B cell (primary cell): ENCODE data around the gene MOBP. TPM values are rescaled to one million over a fixed set of nuclear protein-coding genes. Genes with fewer than 3 reads are reported as not detected.

Experiments used
- ATAC-seq: fragments of 200-7000 bp; cut with Tn5 transposase; one replicate; pipeline ENCODE4 v1.10.0; 2021; ENCODE audit warnings: low read depth, mild to moderate bottlenecking, moderate number of reproducible peaks, moderate library complexity
- CTCF ChIA-PET: fragments of 350-600 bp; sonication (Branson Sonifier 250); formaldehyde crosslinking; loops from one replicate; lab custom pipeline; 2021; ENCODE audit warnings: antibody characterized with exemption, inconsistent platforms; lab: Charles Lee
- POLR2A ChIA-PET: fragments of 350-600 bp; sonication (Branson Sonifier 250); formaldehyde crosslinking; loops from one replicate; lab custom pipeline; 2021; ENCODE audit warnings: antibody characterized with exemption; lab: Charles Lee
- DNase-seq: peaks from one replicate; pipeline ENCODE4 v3.0.0; 2013
- H2AFZ ChIP-seq: 2 replicates; pipeline ENCODE4 v1.6.1; 2012; ENCODE audit warnings: mild to moderate bottlenecking, low read depth, low read length; ENCODE audit not compliant: insufficient read depth, poor library complexity, severe bottlenecking
- H3K27ac ChIP-seq, 2 donors: 1 replicate in 1 of 2; 2 replicates in 1 of 2; pipeline ENCODE4 v1.5.1; 2012 to 2013; ENCODE audit warnings: low read length in 2 of 2, mild to moderate bottlenecking in 2 of 2, moderate library complexity in 1 of 2
- H3K27me3 ChIP-seq, 4 experiments: fragments of 200-600 bp in 1 of 4; sonication (generic) in 1 of 4; replicated peaks in 1 of 4; 1 replicate in 2 of 4; 2 replicates in 2 of 4; pipeline versions ENCODE4 v1.6.1 to v1.7.0; 2013 to 2016; ENCODE audit warnings: low read length in 3 of 4, mild to moderate bottlenecking in 2 of 4, mixed read lengths in 1 of 4, moderate library complexity in 1 of 4; ENCODE audit not compliant: insufficient read depth in 4 of 4, control insufficient read depth in 3 of 4; ENCODE audit errors: control extremely low read depth in 1 of 4
- H3K36me3 ChIP-seq, 2 experiments: replicated peaks in 1 of 2; 1 replicate in 1 of 2; 2 replicates in 1 of 2; pipeline versions ENCODE4 v1.6.1 to v1.7.1; 2013; ENCODE audit warnings: low read length in 1 of 2; ENCODE audit not compliant: insufficient read depth in 2 of 2, control insufficient read depth in 1 of 2; ENCODE audit errors: control extremely low read depth in 1 of 2, extremely low read depth in 1 of 2
- H3K4me1 ChIP-seq, 2 donors: fragments of 200-600 bp in 1 of 2; sonication (generic) in 1 of 2; 1 replicate in 1 of 2; 2 replicates in 1 of 2; pipeline versions ENCODE4 v1.5.1 to v1.6.1; 2013 to 2017; ENCODE audit warnings: low read length in 2 of 2; ENCODE audit not compliant: control insufficient read depth in 2 of 2, insufficient read depth in 2 of 2
- H3K4me2 ChIP-seq: replicated peaks from 2 replicates; pipeline ENCODE3; 2012; ENCODE audit warnings: mild to moderate bottlenecking, low read depth, low read length; ENCODE audit not compliant: poor library complexity, severe bottlenecking
- H3K4me3 ChIP-seq, 5 experiments: fragments of 200-600 bp in 1 of 5; sonication (generic) in 1 of 5; 1 replicate in 3 of 5; 2 replicates in 2 of 5; pipeline versions ENCODE4 v1.5.1 to v1.7.0; 2011 to 2016; ENCODE audit warnings: low read length in 4 of 5, mild to moderate bottlenecking in 4 of 5, low read depth in 2 of 5, control low read depth in 1 of 5, moderate library complexity in 1 of 5; ENCODE audit not compliant: insufficient read depth in 1 of 5; ENCODE audit errors: control extremely low read depth in 1 of 5, extremely low read depth in 1 of 5
- H3K79me2 ChIP-seq: fragments of 200-600 bp; sonication (generic); one replicate; pipeline ENCODE4 v1.6.0; 2016; ENCODE audit warnings: low read length; ENCODE audit not compliant: control insufficient read depth, insufficient read depth
- H3K9ac ChIP-seq: fragments of 200-600 bp; sonication (generic); 2 replicates; pipeline ENCODE4 v1.6.1; 2017; ENCODE audit warnings: mild to moderate bottlenecking, low read length, moderate library complexity
- H3K9me3 ChIP-seq, 3 donors: one replicate each; pipeline versions ENCODE4 v1.6.1 to v1.7.1; 2013; ENCODE audit warnings: low read length in 2 of 3; ENCODE audit not compliant: control insufficient read depth in 2 of 3, insufficient read depth in 1 of 3; ENCODE audit errors: control extremely low read depth in 1 of 3
- H4K20me1 ChIP-seq: 2 replicates; pipeline ENCODE4 v1.6.0; 2012; ENCODE audit warnings: mild to moderate bottlenecking, low read length; ENCODE audit not compliant: insufficient read depth, control insufficient read depth, poor library complexity, severe bottlenecking
- H3K27ac Mint-ChIP-seq: one replicate; pipeline ENCODE4 v1.8.0; 2021; ENCODE audit warnings: mixed read lengths
- H3K27me3 Mint-ChIP-seq: one replicate; pipeline ENCODE4 v1.8.0; 2021; ENCODE audit warnings: mixed read lengths
- H3K4me1 Mint-ChIP-seq: one replicate; pipeline ENCODE4 v1.8.0; 2021; ENCODE audit warnings: mixed read lengths
- H3K4me3 Mint-ChIP-seq: one replicate; pipeline ENCODE4 v1.8.0; 2021; ENCODE audit warnings: mixed read lengths
- H3K9me3 Mint-ChIP-seq: one replicate; pipeline ENCODE4 v1.8.0; 2022; ENCODE audit warnings: mixed read lengths; ENCODE audit not compliant: insufficient read depth
- CTCF ChIP-seq: fragments of 200-600 bp; IDR thresholded peaks from one replicate; pipeline ENCODE4 v1.8.0; 2022; ENCODE audit warnings: antibody characterized with exemption, mild to moderate bottlenecking
- EZH2 ChIP-seq: IDR thresholded peaks from 2 replicates; pipeline ENCODE4 v1.6.1; 2012; ENCODE audit warnings: borderline replicate concordance, low read depth, mild to moderate bottlenecking, moderate library complexity, low read length; ENCODE audit not compliant: insufficient read depth, poor library complexity, severe bottlenecking
- WGBS: methylation state at CpG from one replicate; pipeline ENCODE4 v1.1.5; 2013; ENCODE audit warnings: missing lambda C conversion rate; ENCODE audit not compliant: insufficient coverage; 5-methylcytosine and 5-hydroxymethylcytosine counted together
- intact Hi-C: fragments of 100-400 bp; cut with micrococcal nuclease; formaldehyde crosslinking; loops from one replicate; pipeline ENCODE4 v1.10.0; 2022
- polyA plus RNA-seq: library from polyadenylated mRNA; depleted of rRNA; stranded (reverse); fragments of >200 nt; gene quantifications from 2 replicates; pipeline ENCODE4 v1.2.3, GENCODE V29; 2012
- total RNA-seq, 2 donors: library from RNA; stranded (reverse); fragments of 120-200 nt in 1 of 2; gene quantifications; 1 replicate in 1 of 2; 2 replicates in 1 of 2; pipeline versions ENCODE4 v1.2.3 to v1.2.4, GENCODE V29; 2013 to 2022

The MOBP gene
- total and polyA plus RNA-seq, 2 donors (not counting 1 experiment from before 2014, with no cell fraction given): 0.04 TPM; not detected in 1

GRCh38 chr3:39419742-39420315, 47.7 kb upstream of the MOBP start:
- Histone ChIP-seq H3K27ac (no peak overlapping the region), H3K4me2 (no peak overlapping the region), H3K4me1 (no peaks in the 10 kb centered on the region), H3K9me3 (no peaks in the 10 kb centered on the region), H2AFZ (no peak overlapping the region), H3K27me3 (no peaks in the 10 kb centered on the region), H3K79me2 (no peaks in the 10 kb centered on the region), H4K20me1 (no peaks in the 10 kb centered on the region), H3K4me3 (no peak overlapping the region), H3K36me3 (peaks cover 1% of the 10 kb centered on the region in 2 experiments), H3K9ac (no peak overlapping the region)
- TF ChIP-seq CTCF (no peak), EZH2 (no peak)
- peaks cover 12% of the 10 kb centered on the region for H3K4me1 Mint-ChIP-seq
- H3K9me3 Mint-ChIP-seq: no peaks in the 10 kb centered on the region
- intact Hi-C loops: no loop called here
- DNase-seq: no peak
- ATAC-seq: no peak
- CTCF ChIA-PET: no interaction called here
- H3K27me3 Mint-ChIP-seq: no peaks in the 10 kb centered on the region
- H3K27ac Mint-ChIP-seq: no peak overlapping the region
- no peak overlapping the region for H3K4me3 Mint-ChIP-seq
- WGBS: 100% methylated on average over 2 of the region's 2 CpGs
- POLR2A ChIA-PET: no interaction called here

- H3K27ac Mint-ChIP-seq: no peak overlapping the region
- CTCF ChIA-PET: no interaction called here
These were observed 46.9 kb upstream of the MOBP start for GRCh38 chr3:39420543-39420942.

More at GRCh38 chr3:39420543-39420942, 46.9 kb upstream of the MOBP start:
- POLR2A ChIA-PET: no interaction called here
- H3K79me2 ChIP-seq: no peaks in the 10 kb centered on the region
- no peak overlapping the region for H3K27ac ChIP-seq
- Mint-ChIP-seq H3K4me3 (no peak overlapping the region), H3K27me3 (no peaks in the 10 kb centered on the region), H3K4me1 (peaks cover 12% of the 10 kb centered on the region), H3K9me3 (no peaks in the 10 kb centered on the region)
- no peak for DNase-seq
- no peaks in the 10 kb centered on the region for H3K4me1 ChIP-seq
- no peaks in the 10 kb centered on the region for H4K20me1 ChIP-seq
- H3K4me2 ChIP-seq: no peak overlapping the region
- no peak for TF ChIP-seq CTCF
- no peak for TF ChIP-seq EZH2
- no peaks in the 10 kb centered on the region for H3K9me3 ChIP-seq
- intact Hi-C loops: no loop called here
- H2AFZ ChIP-seq: no peak overlapping the region
- H3K27me3 ChIP-seq: no peaks in the 10 kb centered on the region
- no peak for ATAC-seq
- no CpG with 5 or more reads among the region's 2 CpGs for WGBS
- peaks cover 0 to 1% of the 10 kb centered on the region in 2 experiments for H3K36me3 ChIP-seq
- H3K9ac ChIP-seq: no peak overlapping the region
- H3K4me3 ChIP-seq: no peak overlapping the region
